ENCODE data around the gene INTS6.

DNA sequence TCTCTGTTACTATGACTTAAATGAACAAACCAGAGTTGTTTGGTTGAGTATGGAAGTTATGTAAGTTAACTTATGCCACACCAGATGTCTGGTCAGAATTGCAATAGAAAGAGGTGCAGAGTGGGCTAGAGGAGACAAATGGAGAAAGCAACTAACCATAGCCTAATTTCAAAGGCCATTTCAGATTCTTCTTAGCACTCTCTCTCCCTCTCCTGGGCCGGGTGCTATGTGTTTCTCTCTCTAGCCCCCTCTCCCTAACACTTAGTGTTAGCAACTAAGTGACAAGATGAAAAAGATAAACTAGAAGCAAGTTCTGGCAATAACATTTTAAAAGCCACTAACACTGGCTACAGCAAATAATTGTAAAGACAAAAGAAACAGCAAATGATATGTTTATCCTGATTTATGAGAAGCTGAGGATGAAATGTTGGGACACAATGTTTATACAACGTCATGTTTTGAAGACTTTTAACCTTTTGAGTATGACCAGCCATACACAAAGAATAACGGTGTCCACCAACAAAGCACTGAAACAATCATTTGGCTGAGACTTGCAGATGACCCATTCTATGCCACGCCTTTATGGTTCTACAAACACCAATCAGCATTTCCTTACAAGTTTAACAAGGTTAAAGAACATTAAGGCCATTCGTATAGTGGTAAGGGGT is 94.8 kb downstream of the INTS6 start:
- TF ChIP-seq, protein P1, sequence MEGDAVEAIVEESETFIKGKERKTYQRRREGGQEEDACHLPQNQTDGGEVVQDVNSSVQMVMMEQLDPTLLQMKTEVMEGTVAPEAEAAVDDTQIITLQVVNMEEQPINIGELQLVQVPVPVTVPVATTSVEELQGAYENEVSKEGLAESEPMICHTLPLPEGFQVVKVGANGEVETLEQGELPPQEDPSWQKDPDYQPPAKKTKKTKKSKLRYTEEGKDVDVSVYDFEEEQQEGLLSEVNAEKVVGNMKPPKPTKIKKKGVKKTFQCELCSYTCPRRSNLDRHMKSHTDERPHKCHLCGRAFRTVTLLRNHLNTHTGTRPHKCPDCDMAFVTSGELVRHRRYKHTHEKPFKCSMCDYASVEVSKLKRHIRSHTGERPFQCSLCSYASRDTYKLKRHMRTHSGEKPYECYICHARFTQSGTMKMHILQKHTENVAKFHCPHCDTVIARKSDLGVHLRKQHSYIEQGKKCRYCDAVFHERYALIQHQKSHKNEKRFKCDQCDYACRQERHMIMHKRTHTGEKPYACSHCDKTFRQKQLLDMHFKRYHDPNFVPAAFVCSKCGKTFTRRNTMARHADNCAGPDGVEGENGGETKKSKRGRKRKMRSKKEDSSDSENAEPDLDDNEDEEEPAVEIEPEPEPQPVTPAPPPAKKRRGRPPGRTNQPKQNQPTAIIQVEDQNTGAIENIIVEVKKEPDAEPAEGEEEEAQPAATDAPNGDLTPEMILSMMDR (IDR thresholded peaks at IDR 0.05; ENCODE audit: low read depth, low read length, poor library complexity, severe bottlenecking): no peak
- no peak for TF ChIP-seq EZH2phosphoT487 (IDR thresholded peaks at IDR 0.05; ENCODE audit: borderline replicate concordance, low read length)
